ENCODE data around the gene TP53I11. TPM values are rescaled to one million over a fixed set of nuclear protein-coding genes. Genes with fewer than 3 reads are reported as not detected.

The TP53I11 gene
- total and polyA plus RNA-seq, 11 donors, result 24.0 to 91.3 (median 39.4) TPM

DNA sequence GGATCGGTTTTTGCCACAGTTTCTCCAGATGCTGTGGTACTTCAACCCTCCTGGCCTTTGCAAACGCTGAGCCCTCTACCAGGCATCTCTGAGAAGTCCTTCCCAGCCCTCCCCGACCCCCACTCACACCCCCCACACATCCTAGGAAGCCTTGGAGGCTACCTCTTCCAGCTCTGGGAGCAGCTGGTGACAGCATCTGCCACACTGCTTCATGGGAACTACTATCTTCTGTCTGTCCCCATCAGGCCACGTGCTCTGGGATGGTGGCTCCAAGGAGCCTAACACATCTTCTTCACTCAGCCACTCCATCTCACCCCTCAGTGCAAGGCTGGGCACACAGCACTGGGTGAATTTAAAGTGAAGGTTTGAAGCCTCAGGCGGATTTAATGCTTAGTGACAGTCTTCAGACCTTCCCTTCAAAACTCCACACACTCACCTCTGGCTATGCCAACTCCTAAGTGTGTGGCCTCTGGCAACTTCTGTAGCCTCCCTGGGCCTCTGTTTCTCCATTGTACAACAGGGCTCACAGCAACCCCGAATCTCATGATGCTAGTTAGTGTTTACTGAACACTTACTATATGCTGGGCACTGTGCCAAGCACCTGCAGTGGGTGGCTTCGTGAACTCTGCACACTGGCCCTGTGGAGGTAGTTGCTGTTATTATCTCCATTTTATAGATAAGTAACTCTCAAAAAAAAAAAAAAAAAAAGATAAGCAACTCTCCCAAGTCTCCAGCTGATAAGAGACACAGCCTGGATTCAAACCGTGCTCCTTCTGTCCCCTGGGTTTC, 7.3 kb upstream of the TP53I11 start:
- Histone ChIP-seq H3K27me3 (no peaks in the 10 kb centered on the region), H3K9me3 (no peaks in the 10 kb centered on the region), H3K36me3 (no peaks in the 10 kb centered on the region), H3K4me1 (peaks cover 0 to 36% (median 18%) of the 10 kb centered on the region in 12 donors), H3K4me3 (no peak overlapping the region), H3K27ac (no peak overlapping the region)
- 69 to 75% (median 72%) methylated on average over 8 of the region's 8 CpGs for WGBS, 4 donors
- ATAC-seq (no peak), DNase-seq (no peak)
- TF ChIP-seq POLR2A (IDR thresholded peaks at IDR 0.05), result no peak
- TF ChIP-seq, protein P1, sequence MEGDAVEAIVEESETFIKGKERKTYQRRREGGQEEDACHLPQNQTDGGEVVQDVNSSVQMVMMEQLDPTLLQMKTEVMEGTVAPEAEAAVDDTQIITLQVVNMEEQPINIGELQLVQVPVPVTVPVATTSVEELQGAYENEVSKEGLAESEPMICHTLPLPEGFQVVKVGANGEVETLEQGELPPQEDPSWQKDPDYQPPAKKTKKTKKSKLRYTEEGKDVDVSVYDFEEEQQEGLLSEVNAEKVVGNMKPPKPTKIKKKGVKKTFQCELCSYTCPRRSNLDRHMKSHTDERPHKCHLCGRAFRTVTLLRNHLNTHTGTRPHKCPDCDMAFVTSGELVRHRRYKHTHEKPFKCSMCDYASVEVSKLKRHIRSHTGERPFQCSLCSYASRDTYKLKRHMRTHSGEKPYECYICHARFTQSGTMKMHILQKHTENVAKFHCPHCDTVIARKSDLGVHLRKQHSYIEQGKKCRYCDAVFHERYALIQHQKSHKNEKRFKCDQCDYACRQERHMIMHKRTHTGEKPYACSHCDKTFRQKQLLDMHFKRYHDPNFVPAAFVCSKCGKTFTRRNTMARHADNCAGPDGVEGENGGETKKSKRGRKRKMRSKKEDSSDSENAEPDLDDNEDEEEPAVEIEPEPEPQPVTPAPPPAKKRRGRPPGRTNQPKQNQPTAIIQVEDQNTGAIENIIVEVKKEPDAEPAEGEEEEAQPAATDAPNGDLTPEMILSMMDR (IDR thresholded peaks at IDR 0.05), result no peak
- intact Hi-C loops (cut with DNase I), result no loop called here

DNA sequence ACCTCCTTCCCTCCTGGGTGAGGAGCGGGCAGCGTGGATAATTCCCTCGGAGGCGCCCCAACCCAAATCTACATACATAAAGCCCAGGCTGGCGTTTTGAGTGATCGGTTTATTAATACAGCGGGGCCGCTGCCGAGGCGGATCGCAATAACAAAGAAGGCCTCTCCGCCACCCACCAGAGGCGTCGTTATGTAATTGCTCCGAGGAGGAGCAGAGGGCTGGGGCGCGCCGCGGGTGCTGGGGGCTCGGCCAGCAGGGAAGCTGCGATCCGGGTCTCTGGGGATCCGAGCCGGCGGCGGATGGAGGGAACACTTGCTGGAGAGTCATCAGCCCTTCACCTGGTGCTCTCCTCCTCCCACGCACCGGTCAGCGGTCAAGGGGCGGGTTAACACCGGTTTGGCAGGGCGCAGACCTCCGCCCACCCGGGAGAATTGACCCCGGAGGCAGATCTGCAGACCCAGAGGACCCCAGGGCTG, 6.4 kb upstream of the TP53I11 start:
- ATAC-seq (peak in 2 of 4 donors; percentile 27 to 31), DNase-seq (peak in 1 of 5 donors; percentile 37)
- intact Hi-C loops (cut with DNase I), result no loop called here
- no peaks in the 10 kb centered on the region for H3K9me3 ChIP-seq
- H3K36me3 ChIP-seq, result no peaks in the 10 kb centered on the region
- 27 to 54% (median 32%) methylated on average over 25 to 35 of the region's 35 CpGs for WGBS, 4 donors
- H3K27ac ChIP-seq, result no peak overlapping the region
- TF ChIP-seq, protein P1 (IDR thresholded peaks at IDR 0.05), result no peak
- no peak for TF ChIP-seq POLR2A (IDR thresholded peaks at IDR 0.05)
- peaks cover 0 to 37% (median 18%) of the 10 kb centered on the region in 12 donors for H3K4me1 ChIP-seq
- no peaks in the 10 kb centered on the region for H3K27me3 ChIP-seq
- peak overlapping the region in 2 of 12 donors; percentile 8 to 21 for H3K4me3 ChIP-seq

DNA sequence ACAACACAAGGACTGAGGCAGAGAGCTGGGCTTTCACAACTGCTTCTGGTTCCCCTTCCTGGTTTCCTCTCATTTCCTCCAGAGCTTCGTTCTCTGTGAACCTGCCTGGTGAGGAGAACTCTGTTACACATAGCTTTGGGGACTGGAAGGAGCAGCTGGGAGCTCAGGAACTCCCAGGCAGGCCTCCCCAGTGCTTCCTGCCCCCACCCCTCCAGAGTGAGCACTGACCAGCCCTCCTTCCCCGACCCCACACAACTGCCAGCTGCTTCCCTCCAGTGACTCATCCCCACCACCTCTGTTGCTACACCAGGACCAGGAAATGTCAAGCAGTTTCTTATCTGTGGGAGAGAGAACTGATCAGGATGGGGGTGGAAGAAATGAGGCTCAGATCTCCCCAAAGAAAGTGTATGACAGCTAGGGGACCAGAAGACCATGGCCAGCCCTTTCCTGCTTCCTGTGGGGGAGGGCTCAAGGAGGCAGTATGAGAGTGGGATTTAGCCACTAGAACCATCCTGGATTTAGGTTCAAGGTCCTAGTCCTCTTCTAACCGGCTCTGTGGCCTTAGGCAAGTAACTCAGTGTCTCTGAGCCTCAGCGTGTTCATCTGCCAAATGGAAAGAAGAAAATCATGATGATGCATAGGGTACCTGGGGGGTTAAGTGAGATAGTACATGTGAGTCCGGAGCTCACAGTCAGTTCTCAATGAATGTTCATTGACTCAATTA, 4.5 kb upstream of the TP53I11 start:
- Histone ChIP-seq H3K4me3 (no peak overlapping the region), H3K36me3 (no peaks in the 10 kb centered on the region), H3K4me1 (peaks cover 0 to 41% (median 21%) of the 10 kb centered on the region in 12 donors), H3K27ac (peak overlapping the region in 6 of 12 donors; percentile 6 to 51 (median 47)), H3K27me3 (no peaks in the 10 kb centered on the region), H3K9me3 (no peaks in the 10 kb centered on the region)
- intact Hi-C loops (cut with DNase I), result no loop called here
- WGBS, 4 donors, result 61 to 66% (median 63%) methylated on average over 5 of the region's 5 CpGs
- ATAC-seq, result peak in 3 of 4 donors; percentile 63 to 85 (median 69)
- TF ChIP-seq POLR2A (IDR thresholded peaks at IDR 0.05), result no peak
- TF ChIP-seq, protein P1 (IDR thresholded peaks at IDR 0.05), result no peak
- DNase-seq, result peak; percentile 65 to 85 (median 70)
